Measurements from ENCODE around the gene SPRED2.
"Not testable (repeated sequence)": the region's sequence is repeated elsewhere in the genome, so short reads cannot be mapped to it uniquely, and the experiment has no call there.

Gene SPRED2

DNA sequence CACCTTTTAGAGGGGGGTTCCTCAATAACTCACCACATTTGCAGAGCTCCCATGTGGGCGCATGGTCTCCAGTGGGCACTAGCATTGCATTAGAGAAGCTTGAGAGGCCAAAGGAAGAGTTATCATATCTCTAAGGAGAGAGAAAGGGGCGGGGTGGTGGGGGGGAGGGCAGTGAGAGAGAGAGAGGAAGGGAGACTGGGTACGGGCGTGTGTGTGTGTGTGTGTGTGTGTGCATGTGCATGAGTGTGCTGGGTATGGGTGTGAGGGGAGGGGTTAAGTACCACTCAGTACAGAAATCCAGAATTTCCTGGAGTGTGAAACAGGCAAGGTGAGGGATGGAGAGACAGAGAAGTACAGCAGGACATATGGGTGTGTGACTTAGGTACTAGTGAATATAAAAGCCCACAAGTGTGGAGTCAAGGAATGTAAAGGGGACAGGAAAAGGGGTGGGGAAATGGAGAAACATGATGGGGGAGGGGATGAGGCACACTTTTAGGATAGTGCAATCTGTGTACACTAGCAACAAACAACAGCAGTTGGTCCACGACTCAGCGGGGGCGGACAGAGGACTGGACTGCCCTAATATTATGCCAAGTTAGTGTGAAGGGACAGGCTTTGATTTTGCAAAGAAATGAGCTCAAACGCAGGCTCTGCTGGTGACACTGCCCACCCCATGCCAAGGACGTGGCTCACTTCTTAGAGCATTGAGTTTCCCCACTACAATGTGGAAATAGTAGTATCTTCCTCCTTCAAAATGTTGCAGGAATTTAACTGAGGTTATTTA is 91.3 kb downstream of the SPRED2 start:
- Histone ChIP-seq H3K9ac (ENCODE audit: low read depth, low read length) (no peak overlapping the region), H3K9me3 (ENCODE audit: control insufficient read depth, insufficient read depth, low read length) (no peaks in the 10 kb centered on the region), H3K4me3 (ENCODE audit: low read depth, low read length) (no peak overlapping the region), H3K4me1 (ENCODE audit: control insufficient read depth, insufficient read depth, low read length) (no peaks in the 10 kb centered on the region), H3K27me3 (ENCODE audit: control insufficient read depth, insufficient read depth, low read length) (no peaks in the 10 kb centered on the region), H3K36me3 (ENCODE audit: control insufficient read depth, insufficient read depth, low read length) (no peaks in the 10 kb centered on the region)

GRCh38 chr2:65339648-65340047 is 92.8 kb downstream of the SPRED2 start:
- H3K9ac ChIP-seq (ENCODE audit: low read depth, low read length), result no peak overlapping the region
- H3K4me3 ChIP-seq (ENCODE audit: low read depth, low read length), result no peak overlapping the region
- no peaks in the 10 kb centered on the region for H3K4me1 ChIP-seq (ENCODE audit: control insufficient read depth, insufficient read depth, low read length)
- H3K36me3 ChIP-seq (ENCODE audit: control insufficient read depth, insufficient read depth, low read length), result no peaks in the 10 kb centered on the region
- H3K9me3 ChIP-seq (ENCODE audit: control insufficient read depth, insufficient read depth, low read length), result no peaks in the 10 kb centered on the region
- H3K27me3 ChIP-seq (ENCODE audit: control insufficient read depth, insufficient read depth, low read length), result no peaks in the 10 kb centered on the region

GRCh38 chr2:65338830-65339495 is 93.4 kb downstream of the SPRED2 start:
- H3K4me1 ChIP-seq (ENCODE audit: control insufficient read depth, insufficient read depth, low read length); H3K27me3 ChIP-seq (ENCODE audit: control insufficient read depth, insufficient read depth, low read length); H3K36me3 ChIP-seq (ENCODE audit: control insufficient read depth, insufficient read depth, low read length); H3K9me3 ChIP-seq (ENCODE audit: control insufficient read depth, insufficient read depth, low read length); H3K9ac ChIP-seq (ENCODE audit: low read depth, low read length); H3K4me3 ChIP-seq (ENCODE audit: low read depth, low read length): not testable (repeated sequence)

DNA sequence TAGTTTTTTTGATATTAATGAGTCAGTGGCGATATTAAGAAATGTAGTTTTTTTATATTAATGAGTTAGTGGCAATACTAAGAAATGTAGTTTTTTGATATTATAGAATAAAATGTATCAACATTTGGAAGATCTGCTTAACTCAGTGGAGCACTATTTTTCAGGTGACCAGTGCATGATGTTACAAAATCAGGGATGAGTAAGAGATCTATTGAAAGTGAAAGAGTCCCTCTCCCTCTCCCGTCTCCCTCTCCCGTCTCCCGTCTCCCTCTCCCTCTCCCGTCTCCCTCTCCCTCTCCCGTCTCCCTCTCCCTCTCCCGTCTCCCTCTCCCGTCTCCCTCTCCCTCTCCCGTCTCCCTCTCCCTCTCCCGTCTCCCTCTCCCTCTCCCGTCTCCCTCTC is 94.5 kb downstream of the SPRED2 start:
- not testable (repeated sequence) for H3K4me1 ChIP-seq (ENCODE audit: control insufficient read depth, insufficient read depth, low read length); H3K27me3 ChIP-seq (ENCODE audit: control insufficient read depth, insufficient read depth, low read length); H3K4me3 ChIP-seq (ENCODE audit: low read depth, low read length); H3K36me3 ChIP-seq (ENCODE audit: control insufficient read depth, insufficient read depth, low read length); H3K9me3 ChIP-seq (ENCODE audit: control insufficient read depth, insufficient read depth, low read length); H3K9ac ChIP-seq (ENCODE audit: low read depth, low read length)

- no peaks in the 10 kb centered on the region for H3K36me3 ChIP-seq (ENCODE audit: control insufficient read depth, insufficient read depth, low read length)
- no peaks in the 10 kb centered on the region for H3K9me3 ChIP-seq (ENCODE audit: control insufficient read depth, insufficient read depth, low read length)
- H3K27me3 ChIP-seq (ENCODE audit: control insufficient read depth, insufficient read depth, low read length), result no peaks in the 10 kb centered on the region
- no peak overlapping the region for H3K9ac ChIP-seq (ENCODE audit: low read depth, low read length)
- H3K4me1 ChIP-seq (ENCODE audit: control insufficient read depth, insufficient read depth, low read length), result no peaks in the 10 kb centered on the region
- H3K4me3 ChIP-seq (ENCODE audit: low read depth, low read length), result no peak overlapping the region
These were observed 97.7 kb downstream of the SPRED2 start for GRCh38 chr2:65334714-65335113.

DNA sequence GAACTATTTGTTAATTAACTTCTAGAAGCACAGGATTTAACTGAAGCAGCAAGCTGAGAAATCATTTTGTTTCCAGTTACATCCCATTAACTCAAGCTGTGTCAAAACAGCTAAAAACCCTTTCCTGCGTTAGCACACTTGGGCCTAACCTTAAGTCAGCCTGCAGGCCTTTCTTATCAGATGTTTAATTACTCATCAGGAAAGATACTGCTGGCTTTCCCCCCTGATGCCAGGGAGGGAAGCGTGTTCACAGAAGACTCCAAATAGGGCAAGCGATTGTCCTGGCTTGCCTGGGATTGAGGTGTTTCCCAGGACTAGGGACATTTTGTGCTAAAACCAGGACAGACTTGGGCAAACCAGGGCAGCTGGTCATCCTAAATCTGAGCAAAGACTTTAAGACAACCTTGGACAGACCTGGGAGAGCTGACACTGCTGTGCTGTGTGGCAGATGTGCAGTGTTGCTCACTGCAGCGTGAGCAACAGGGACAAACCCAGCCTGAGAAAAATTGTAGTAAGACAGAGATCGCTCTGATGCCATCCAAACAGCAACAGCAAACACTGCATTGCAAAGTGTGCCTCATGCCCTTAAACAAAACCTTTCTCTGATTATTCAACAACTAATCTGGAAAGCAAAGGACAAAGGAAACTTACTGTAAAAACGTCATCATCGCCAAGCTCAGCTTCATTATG is 100.9 kb downstream of the SPRED2 start:
- H3K36me3 ChIP-seq (ENCODE audit: control insufficient read depth, insufficient read depth, low read length), result no peaks in the 10 kb centered on the region

GRCh38 chr2:65329525-65329924 is 102.9 kb downstream of the SPRED2 start:
- no peak overlapping the region for H3K4me3 ChIP-seq (ENCODE audit: low read depth, low read length)
- H3K9me3 ChIP-seq (ENCODE audit: control insufficient read depth, insufficient read depth, low read length), result no peaks in the 10 kb centered on the region
- no peaks in the 10 kb centered on the region for H3K27me3 ChIP-seq (ENCODE audit: control insufficient read depth, insufficient read depth, low read length)
- H3K4me1 ChIP-seq (ENCODE audit: control insufficient read depth, insufficient read depth, low read length), result no peaks in the 10 kb centered on the region
- no peaks in the 10 kb centered on the region for H3K36me3 ChIP-seq (ENCODE audit: control insufficient read depth, insufficient read depth, low read length)
- no peak overlapping the region for H3K9ac ChIP-seq (ENCODE audit: low read depth, low read length)

More for the DNA sequence above, 100.9 kb downstream of the SPRED2 start:
- no peaks in the 10 kb centered on the region for H3K27me3 ChIP-seq (ENCODE audit: control insufficient read depth, insufficient read depth, low read length)
- no peaks in the 10 kb centered on the region for H3K9me3 ChIP-seq (ENCODE audit: control insufficient read depth, insufficient read depth, low read length)
- H3K4me3 ChIP-seq (ENCODE audit: low read depth, low read length), result no peak overlapping the region
- no peaks in the 10 kb centered on the region for H3K4me1 ChIP-seq (ENCODE audit: control insufficient read depth, insufficient read depth, low read length)
- H3K9ac ChIP-seq (ENCODE audit: low read depth, low read length), result no peak overlapping the region

GRCh38 chr2:65326276-65326675 is 106.1 kb downstream of the SPRED2 start:
- Histone ChIP-seq H3K27me3 (ENCODE audit: control insufficient read depth, insufficient read depth, low read length) (no peaks in the 10 kb centered on the region), H3K4me3 (ENCODE audit: low read depth, low read length) (no peak overlapping the region), H3K36me3 (ENCODE audit: control insufficient read depth, insufficient read depth, low read length) (no peaks in the 10 kb centered on the region), H3K4me1 (ENCODE audit: control insufficient read depth, insufficient read depth, low read length) (no peaks in the 10 kb centered on the region), H3K9me3 (ENCODE audit: control insufficient read depth, insufficient read depth, low read length) (no peaks in the 10 kb centered on the region), H3K9ac (ENCODE audit: low read depth, low read length) (no peak overlapping the region)

DNA sequence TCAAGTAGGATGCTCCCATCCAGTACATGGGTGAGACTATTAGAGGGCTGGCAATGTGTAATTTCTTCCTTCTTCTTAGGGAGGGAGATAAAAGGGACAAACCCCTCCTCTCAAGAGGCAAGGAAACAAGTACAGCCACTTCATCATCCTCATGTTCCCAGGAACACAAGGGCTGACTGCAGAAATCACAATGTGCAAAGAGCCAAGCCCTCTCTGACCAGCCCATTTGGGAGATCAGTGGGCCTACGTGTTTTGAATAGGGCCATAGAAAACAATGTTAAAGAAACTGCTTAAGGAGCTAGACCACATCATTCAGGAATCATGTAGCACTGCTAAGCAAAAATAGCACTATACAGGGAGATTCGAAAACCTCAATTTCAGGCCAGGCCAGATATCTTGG is 107.3 kb downstream of the SPRED2 start:
- Histone ChIP-seq H3K4me3 (ENCODE audit: low read depth, low read length) (no peak overlapping the region), H3K4me1 (ENCODE audit: control insufficient read depth, insufficient read depth, low read length) (no peaks in the 10 kb centered on the region), H3K9me3 (ENCODE audit: control insufficient read depth, insufficient read depth, low read length) (no peaks in the 10 kb centered on the region), H3K9ac (ENCODE audit: low read depth, low read length) (no peak overlapping the region), H3K36me3 (ENCODE audit: control insufficient read depth, insufficient read depth, low read length) (no peaks in the 10 kb centered on the region), H3K27me3 (ENCODE audit: control insufficient read depth, insufficient read depth, low read length) (no peaks in the 10 kb centered on the region)

- H3K27me3 ChIP-seq (ENCODE audit: control insufficient read depth, insufficient read depth, low read length), result no peaks in the 10 kb centered on the region
- H3K4me3 ChIP-seq (ENCODE audit: low read depth, low read length), result no peak overlapping the region
- H3K36me3 ChIP-seq (ENCODE audit: control insufficient read depth, insufficient read depth, low read length), result peaks cover 7% of the 10 kb centered on the region
- no peaks in the 10 kb centered on the region for H3K9me3 ChIP-seq (ENCODE audit: control insufficient read depth, insufficient read depth, low read length)
- H3K4me1 ChIP-seq (ENCODE audit: control insufficient read depth, insufficient read depth, low read length), result no peaks in the 10 kb centered on the region
- H3K9ac ChIP-seq (ENCODE audit: low read depth, low read length), result no peak overlapping the region
These were observed 111.5 kb downstream of the SPRED2 start for GRCh38 chr2:65320946-65321345.

- Histone ChIP-seq H3K36me3 (ENCODE audit: control insufficient read depth, insufficient read depth, low read length) (peaks cover 8% of the 10 kb centered on the region), H3K9me3 (ENCODE audit: control insufficient read depth, insufficient read depth, low read length) (no peaks in the 10 kb centered on the region), H3K9ac (ENCODE audit: low read depth, low read length) (no peak overlapping the region), H3K4me3 (ENCODE audit: low read depth, low read length) (no peak overlapping the region), H3K27me3 (ENCODE audit: control insufficient read depth, insufficient read depth, low read length) (no peaks in the 10 kb centered on the region), H3K4me1 (ENCODE audit: control insufficient read depth, insufficient read depth, low read length) (no peaks in the 10 kb centered on the region)
These were observed 112.2 kb downstream of the SPRED2 start for GRCh38 chr2:65320042-65320725.

Measured in iPS-15b (cell line).